ENCODE data around the gene DNAJC5.
"Not testable (repeated sequence)": the region's sequence is repeated elsewhere in the genome, so short reads cannot be mapped to it uniquely, and the experiment has no call there.

Gene DNAJC5

GRCh38 chr20:63957004-63957689 is 62.2 kb downstream of the DNAJC5 start:
- DNase-seq = peak in 1 of 2 donors; percentile 19

GRCh38 chr20:63957690-63958441 is 62.9 kb downstream of the DNAJC5 start:
- DNase-seq = peak; percentile 23 to 50

GRCh38 chr20:63958471-63958870 is 63.5 kb downstream of the DNAJC5 start:
- no peak for DNase-seq

- DNase-seq = no peak
Observed at GRCh38 chr20:63958964-63959698, 64.2 kb downstream of the DNAJC5 start.

GRCh38 chr20:63959699-63960075 is 64.8 kb downstream of the DNAJC5 start:
- no peak for DNase-seq

GRCh38 chr20:63960654-63961621 is 66.0 kb downstream of the DNAJC5 start:
- not testable (repeated sequence) for DNase-seq

GRCh38 chr20:63961664-63962425 is 66.9 kb downstream of the DNAJC5 start:
- DNase-seq = no peak

GRCh38 chr20:63962426-63963347 is 67.8 kb downstream of the DNAJC5 start:
- no peak for DNase-seq

- DNase-seq = no peak
Observed at GRCh38 chr20:63963348-63963741, 68.4 kb downstream of the DNAJC5 start.

GRCh38 chr20:63963784-63964301 is 68.9 kb downstream of the DNAJC5 start:
- DNase-seq = no peak

- no peak for DNase-seq
Observed at GRCh38 chr20:63964412-63964811, 69.5 kb downstream of the DNAJC5 start.

GRCh38 chr20:63966172-63966943 is 71.4 kb downstream of the DNAJC5 start:
- DNase-seq = no peak

GRCh38 chr20:63966944-63967322 is 72.0 kb downstream of the DNAJC5 start:
- DNase-seq = no peak

GRCh38 chr20:63967330-63968135 is 72.6 kb downstream of the DNAJC5 start:
- no peak for DNase-seq

GRCh38 chr20:63968136-63968927 is 73.4 kb downstream of the DNAJC5 start:
- DNase-seq = no peak

- no peak for DNase-seq
Observed at GRCh38 chr20:63968928-63969760, 74.2 kb downstream of the DNAJC5 start.
